Fibroblast of peridontal ligament (primary cell): ENCODE results near the gene ENOPH1.
"Not testable (repeated sequence)": the region's sequence is repeated elsewhere in the genome, so short reads cannot be mapped to it uniquely, and the experiment has no call there.

Experiments used
- DNase-seq: peaks from one replicate; pipeline ENCODE4 v3.0.0-alpha.2; 2010; ENCODE audit errors: extremely low read depth

The ENOPH1 gene

DNA sequence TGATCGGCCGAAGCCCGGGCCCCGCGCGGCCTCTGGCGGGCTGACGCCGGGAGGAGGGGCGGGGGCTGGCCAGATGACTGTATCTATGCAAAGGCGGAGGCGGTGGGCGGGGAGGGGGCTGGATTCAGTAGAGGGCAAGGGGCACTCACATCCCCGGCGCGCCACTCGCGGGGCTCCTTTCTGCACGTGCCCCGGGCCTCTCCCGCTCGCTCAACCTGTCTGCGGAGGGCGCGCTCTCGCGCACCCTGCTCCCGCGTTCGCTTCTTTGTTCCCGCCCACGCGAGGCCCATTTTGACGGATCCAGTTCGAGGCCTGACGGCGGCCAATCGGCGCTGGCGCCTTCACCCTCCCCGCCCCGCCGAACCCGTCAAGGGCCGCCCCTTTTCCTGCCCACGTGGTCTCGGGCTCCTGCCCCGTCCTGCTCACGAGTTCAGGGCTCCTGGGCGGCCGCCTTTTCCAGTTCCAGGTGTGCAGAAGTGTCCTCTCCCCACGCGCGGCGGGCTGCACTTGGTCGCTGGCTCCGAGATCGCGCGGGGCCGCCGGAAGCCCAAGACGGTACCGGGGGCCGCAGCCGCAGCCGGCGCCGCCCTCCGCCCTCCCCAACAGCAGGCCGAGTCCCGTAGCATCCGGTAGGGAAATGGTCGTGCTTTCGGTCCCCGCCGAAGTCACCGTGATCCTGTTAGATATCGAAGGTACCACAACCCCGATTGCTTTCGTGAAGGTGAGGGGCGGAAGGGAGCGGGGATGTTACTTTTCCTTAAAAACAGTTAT is at the start of gene ENOPH1, which contains the start of gene HNRNPDL:
Gene ENOPH1 (plus strand): TSS at position 398 of the 771 bp plus-strand sequence. CDS start 240 bp downstream, at position 638.
Gene HNRNPDL (minus strand): TSS at position 270 of the 771 bp plus-strand sequence. CDS start 772 bp downstream, outside the sequence.
- DNase-seq = peak; percentile 89

DNA sequence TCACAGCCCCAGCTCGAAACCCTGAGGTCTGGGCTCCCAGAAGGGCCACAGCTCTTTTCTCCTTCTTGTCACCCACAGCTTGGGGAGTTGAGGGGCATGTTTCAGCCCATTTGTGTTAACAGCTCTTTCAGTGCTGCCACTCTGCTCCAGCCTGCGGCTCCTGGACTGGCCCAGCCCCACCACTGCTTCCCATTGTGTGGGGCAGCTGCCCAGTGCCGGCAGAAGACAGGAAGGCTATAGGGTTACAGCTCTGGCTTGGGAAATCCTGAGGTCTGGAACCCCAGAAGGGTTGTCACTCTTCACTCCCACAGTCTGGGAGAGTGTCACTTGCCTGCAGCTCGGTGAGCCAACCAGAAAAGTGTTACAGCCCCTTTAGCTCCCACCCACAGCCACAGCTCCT is 49.6 kb upstream of the ENOPH1 start:
- no peak for DNase-seq

DNA sequence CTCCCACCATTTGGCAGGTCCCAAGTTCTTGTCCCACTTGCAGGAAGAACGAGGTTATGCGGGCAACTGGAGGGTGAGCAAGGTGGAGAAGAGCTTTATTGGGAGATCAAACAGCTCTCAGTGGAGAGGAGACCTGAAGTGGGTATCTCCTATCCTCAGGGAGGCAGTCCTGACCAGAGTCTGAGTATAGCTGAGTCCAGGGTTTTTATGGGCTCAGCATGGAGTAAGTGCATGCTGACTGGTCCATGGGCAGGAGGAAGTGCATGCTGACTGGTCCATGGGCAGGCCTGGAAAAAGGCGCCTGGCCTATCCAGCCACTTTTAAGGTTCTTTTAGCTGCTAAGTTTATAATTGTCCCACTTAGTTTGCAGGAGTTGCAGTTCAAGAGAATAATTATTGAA is 49.2 kb upstream of the ENOPH1 start:
- no peak for DNase-seq

DNA sequence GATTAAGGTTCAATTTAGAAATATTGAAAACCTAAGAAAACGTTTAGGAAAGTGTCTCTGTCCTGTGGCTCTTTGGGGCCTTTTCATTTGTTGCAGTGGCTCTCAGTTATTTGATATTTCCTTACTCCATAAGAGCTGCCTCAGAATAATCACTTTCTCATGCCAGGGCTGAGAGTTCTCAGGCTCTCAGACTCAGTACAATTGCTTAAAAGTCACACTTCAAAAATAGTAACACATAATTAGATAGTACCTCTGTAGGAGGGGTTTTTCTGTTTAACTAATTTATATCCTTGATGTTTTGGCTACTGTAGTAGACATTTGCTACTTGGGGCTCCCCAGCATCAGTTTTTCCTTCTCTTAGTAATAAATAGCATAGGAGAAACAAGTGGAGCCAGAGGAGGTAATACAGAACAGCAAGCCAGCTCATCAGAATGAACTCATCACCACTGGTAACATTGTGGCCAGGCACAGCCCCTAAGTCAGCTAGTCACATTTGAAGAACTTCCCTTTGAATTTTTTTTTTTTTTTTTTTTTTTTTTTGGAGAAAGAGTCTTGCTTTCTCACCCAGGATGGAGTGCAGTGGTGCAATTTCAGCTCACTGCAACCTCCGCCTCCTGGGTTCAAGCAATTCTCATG is 48.6 kb upstream of the ENOPH1 start:
- no peak for DNase-seq

DNA sequence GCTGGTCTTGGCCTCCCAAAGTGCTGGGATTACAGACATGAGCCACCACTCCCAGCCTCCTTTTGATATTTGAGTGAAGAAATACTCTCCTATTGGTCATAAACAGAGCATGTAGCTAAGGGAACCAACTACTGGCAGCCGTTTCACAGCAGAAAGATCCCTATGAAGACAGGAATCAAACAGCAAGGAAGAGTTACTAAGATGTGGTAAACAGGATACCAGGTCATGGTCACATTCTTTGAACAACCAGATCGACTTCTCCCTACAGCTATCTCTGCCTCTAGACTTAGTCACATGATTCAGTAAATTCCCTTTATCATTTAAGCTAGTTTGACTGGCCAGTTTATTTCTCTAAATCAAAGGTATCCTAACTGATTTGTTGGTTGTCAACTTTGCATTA is 47.6 kb upstream of the ENOPH1 start:
- no peak for DNase-seq

DNA sequence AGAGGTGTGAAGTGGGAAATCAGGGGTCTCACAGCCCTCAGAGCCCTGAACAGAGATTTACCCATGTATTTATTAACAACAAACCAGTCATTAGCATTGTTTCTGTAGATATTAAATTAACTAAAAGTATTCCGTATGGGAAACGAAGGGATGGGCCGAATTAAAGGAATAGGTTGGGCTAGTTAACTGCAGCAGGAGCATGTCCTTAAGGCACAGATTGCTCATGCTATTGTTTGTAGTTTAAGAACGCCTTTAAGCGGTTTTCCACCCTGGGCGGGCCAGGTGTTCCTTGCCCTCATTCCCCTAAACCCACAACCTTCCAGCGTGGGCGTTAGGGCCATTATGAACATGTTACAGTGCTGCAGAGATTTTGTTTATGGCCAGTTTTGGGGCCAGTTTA is 44.1 kb upstream of the ENOPH1 start:
- not testable (repeated sequence) for DNase-seq

DNA sequence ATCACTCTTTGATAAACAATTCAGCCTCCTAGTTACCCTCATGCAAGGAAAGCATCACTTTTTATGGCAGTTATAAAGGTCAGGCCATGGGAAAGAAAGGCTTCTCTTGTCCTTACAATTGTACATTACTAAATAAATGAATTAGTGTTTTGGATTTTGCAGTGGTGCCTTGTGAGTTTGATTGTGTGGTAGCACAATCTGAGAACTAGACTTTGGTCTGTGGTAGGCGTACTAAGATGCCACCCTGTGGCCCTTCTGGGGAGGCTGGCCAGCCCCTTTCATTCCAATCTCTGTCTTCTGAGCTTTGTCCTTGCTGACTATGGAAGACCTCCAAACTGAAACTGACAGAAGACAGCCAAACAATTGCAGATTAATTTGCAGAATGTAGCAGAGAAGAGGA is 42.0 kb upstream of the ENOPH1 start:
- no peak for DNase-seq

DNA sequence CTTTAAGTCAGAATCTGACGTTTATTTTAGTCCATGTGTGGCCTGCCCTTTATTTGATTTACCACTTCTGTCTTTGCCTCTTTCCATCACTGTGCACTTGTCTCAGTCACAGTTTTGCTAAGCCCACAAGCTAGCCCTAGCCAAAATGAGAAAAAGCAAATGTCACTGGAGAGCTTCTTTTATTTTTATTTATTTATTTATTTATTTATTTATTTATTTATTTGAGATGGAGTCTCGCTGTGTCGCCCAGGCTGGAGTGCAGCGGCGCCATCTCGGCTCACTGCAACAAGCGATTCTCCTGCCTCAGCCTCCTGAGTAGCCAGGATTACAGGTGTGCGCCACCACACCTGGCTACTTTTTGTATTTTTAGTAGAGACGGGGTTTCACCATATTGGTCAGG is 40.3 kb upstream of the ENOPH1 start:
- not testable (repeated sequence) for DNase-seq

DNA sequence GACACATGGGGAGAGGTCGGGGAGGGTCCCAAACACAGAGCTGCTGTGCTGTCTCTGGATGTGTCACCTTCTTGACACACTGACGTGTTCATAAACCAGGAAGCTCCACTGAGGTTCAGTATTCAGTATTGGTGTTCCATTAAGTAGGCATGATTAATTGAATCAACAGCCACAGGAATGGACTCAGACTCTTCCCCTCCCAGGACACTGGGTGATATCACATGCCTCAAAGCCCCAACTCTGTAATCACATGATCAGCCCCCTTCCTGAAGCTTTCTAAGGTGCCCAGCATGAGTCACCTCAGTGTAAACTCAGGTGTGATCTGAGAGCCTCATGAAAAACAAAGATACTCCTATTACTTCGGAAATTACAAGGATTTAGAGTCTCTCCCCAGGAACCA is 35.5 kb upstream of the ENOPH1 start:
- no peak for DNase-seq

DNA sequence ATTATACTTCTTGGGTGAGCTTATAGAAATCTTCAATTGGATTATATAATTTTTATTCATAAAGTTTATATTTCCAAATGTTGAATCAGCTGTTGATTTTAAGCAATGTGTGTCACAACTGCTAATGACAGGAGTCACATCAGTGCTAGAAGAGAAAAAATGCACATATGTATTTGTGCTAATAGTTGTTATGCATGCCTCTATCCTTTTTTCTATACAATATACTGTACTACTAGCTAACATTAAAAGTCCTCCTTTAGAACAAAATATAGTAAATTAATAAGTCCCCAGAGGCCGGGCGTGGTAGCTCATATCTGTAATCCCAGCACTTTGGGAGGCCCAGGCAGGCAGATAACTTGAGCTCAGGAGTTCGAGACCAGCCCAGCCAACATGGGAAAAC is 32.9 kb upstream of the ENOPH1 start:
- DNase-seq = no peak

DNA sequence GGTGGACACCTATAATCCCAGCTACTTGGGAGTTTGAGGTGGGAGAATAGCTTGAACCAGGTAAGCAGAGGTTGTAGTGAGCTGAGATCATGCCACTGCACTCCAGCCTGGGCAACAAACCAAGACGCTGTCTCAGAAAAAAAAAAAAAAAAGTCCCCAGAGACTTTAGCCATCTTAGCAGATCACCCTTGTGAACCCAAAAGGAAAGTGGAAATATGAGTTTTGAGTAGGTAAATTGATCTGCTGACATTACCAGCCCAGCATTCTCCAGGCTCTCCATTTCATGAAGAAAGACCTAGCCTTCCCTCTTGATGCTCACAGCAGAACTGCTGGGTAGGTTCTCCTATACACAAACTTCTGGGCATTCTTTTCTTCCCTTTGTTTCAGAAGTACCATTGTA is 32.1 kb upstream of the ENOPH1 start:
- no peak for DNase-seq

DNA sequence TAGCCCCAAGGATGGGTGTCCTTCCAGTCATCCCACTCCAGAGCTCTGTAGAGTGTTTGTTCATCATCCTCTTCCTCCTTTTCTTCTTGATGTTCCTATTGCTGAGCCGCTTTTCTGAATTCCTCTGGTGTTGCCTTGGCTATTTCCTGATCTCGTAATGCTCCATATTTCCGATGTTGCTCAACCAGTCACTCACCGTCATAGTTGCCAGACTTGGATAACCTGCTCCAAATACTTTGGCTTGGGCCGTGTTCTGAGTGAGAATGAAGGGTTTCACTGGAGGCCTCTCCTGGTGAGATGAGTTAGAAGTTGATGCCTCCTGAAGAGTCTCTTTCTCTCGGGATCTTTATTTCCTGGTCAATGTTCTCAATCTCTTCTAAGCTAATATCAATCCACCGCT is 28.8 kb upstream of the ENOPH1 start:
- no peak for DNase-seq

DNA sequence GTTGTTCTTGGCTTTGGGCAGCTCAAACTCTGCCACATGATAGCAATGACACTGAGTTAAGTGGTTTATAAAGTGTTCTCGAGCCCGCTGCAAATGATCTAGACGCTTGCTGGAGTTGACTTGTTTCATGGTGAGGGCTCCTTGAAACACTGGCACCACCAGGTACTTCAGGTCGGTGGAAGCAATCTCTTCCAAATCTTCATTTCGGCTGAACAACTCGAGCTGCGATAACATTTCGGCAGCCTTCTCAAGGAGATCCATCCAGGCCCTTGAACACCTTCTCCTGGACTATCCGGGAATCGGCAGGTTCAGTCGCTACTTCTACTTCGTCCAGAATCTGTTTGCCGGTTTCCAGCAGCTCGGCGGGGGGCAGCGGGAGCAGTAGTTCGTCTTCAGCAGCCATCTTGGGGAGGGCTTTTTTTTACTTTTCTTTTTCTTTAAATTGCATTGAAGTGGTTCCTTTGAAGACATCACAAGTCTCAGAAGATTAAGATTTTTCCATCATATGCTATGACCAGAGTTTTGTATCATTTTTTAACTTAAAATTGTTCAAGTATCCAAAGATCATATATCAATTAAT is 28.1 kb upstream of the ENOPH1 start:
- DNase-seq = no peak

DNA sequence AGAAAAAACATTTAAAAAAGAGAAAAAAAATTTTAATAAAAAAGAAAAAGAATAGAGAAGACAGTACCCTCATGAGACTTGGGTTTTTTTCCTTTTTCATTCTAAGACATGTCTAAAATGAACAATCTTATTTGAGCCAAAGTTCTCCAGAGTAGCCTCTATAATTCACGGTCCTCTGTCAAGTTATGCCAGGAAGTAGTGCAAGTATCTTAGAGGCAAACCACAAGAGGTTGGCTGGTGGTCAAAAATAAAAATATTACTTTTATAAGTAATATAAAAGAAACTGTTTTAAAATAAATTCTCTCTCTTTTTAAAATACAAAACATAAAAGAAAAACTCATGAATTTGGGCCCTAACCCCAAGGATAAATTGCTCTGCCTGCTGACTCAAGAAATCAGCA is 26.7 kb upstream of the ENOPH1 start:
- peak; percentile 20 for DNase-seq

DNA sequence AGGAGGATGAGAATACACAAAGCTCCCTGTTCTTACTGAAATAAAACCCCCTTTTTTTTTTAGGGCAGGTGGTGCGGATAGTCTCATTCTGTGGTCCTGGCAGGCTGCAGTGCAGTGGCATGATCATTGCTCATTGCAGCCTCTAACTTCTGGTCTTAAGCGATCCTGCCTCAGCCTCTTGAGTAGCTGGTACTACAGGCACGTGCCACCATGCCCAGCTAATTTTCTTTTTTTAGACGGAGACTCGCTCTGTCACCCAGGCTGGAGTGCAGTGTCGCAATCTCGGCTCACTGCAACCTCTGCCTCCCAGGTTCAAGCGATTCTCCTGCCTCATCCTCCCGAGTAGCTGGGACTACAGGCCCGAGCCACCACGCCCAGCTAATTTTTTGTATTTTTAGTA is 15.3 kb upstream of the ENOPH1 start:
- not testable (repeated sequence) for DNase-seq

DNA sequence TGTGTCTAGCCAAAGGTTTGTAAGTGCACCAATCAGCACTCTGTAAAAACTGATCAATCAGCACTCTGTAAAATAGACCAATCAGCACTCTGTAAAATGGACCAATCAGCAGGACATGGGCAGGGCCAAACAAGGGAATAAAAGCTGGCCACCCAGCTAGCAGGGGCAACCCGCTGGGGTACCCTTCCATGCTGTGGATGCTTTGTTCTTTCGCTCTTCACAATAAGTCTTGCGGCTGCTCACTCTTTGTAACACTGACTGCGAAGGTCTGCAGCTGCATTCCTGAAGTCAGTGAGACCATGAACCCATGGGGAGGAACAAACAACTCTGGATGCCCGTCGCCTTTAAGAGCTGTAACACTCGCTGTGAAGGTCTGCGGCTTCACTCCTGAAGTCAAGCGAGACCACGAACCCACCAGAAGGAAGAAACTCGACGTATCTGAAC is 14.4 kb upstream of the ENOPH1 start:
- no peak for DNase-seq

DNA sequence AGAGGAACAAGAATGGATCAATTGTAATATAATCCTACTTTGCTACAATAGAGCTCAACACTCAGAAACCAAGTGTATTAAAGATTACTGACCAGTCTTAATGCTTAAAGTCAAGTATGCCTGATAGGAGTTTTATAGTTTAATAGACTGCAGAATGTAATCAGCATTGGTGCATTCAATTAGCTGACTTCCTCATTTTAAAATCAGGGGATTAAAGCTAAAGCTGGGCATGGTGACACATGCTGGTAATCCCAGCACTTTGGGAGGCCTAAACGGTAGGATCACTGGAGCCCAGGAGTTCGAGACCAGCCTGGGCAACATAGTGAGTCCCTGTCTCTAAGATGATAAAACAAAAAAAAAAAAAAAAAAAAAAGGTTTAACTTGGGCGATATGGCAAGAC is 10.9 kb upstream of the ENOPH1 start:
- DNase-seq = no peak

DNA sequence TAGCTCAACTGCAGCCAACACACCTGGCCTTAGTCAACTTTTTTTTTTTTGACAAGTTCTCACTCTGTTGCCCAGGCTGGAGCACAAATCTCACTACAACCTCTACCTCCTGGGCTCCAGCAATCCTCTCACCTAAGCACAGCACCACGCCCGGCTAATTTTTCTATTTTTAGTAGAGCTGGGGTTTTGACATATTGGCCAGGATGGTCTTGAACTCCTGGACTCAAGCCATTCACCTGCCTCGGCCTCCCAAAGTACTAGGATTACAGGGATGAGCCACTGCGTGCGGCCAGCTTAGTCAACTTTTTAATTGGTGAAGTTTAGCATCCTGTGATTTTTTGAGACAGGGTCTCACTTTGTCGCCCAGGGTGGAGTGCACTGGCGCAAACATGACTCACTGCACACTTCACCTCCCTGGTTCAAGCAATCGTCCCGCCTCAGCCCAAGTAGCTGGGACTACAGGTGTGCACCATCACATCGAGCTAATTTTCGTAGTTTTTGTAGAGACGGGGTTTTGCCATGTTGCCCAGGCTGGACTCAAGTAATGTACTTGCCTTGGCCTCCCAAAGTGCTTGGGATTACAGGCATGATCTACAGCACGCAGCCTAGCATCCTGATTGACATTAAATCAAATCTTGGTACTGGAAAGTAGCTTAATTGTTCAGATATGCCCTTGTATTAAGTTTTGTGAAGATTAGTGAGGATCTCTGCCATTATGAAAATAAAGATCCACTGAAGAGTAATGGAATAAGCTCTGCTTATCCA is 8.4 kb upstream of the ENOPH1 start:
- no peak for DNase-seq

DNA sequence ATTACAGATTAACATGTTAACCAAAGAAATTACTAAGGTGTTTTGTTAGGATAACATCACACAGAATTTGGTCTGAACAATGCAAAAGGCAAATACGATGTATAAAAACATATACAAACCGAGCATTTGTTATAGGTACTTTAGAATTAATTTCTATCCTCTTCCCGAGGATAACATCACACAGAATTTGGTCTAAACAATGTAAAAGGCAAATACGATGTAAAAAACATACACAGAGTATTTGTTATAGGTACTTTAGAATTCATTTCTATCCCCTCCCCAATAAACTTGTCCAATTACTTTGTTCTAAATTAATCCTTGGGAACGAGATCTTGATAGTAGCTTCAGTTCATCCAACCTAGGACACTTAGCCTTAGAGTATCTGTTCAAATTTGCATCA is 7.8 kb upstream of the ENOPH1 start:
- DNase-seq = no peak

DNA sequence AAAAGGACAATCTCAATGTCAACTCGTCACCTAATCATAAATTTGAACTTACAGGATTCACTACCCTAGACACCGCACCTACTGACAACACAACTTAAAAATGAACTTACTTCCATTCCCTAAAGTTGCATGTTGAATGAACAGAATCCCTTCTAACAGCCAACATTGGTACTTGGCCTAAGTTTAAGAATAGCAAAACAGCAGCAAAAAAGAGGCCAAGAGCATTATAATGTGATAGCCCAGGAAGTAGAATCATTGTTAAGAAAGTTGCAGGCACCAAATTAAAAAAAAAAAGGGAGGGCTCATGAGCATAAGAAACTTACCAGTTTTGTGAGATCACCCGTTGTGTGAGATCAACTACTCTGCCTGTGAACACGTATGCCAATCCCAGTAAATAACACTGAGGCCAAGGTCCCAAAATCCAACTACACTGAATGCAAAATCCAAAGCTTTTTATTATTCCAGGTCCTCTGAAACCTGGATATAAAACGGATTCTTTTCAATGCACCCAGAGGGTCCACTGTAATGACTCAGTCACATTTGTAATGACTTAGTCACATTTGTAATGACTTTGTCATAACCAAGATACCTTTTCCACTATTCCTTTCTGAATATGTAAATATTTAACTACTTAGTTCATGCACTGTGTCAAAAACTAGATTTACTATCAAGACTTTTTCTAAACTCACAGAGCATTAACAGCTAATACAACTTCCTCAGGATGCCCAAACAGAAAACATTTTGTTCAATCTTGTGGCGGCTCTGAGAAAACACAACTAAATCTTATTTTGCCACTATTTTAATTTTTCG is 6.9 kb upstream of the ENOPH1 start:
- DNase-seq = peak; percentile 16

DNA sequence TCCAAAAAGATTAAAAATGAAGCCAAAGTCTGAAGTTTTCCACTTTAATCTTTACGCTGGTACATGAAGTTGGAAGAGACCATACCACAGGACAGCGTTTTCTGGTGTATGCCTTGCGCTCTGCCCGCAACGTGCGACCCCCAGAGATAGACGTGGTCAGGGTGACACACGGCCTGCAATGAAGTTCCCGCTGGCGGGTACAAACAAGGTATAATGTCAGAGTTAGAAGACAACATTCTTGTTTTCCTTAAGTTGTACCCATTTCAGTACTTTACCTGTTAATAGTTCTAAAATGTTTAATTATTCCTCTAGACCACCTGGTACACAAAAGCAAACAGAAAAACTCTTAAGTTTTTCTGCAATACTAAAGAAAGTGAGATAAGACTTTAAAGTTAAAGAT is 4.9 kb upstream of the ENOPH1 start:
- DNase-seq = no peak
